NOMO-1 treated with dmso at 0.1 percent for 144 hours (cell line): ENCODE results near the gene NUDT6.
"Not testable (repeated sequence)": the region's sequence is repeated elsewhere in the genome, so short reads cannot be mapped to it uniquely, and the experiment has no call there.

Experiments used
- DNase-seq: peaks from one replicate; lab custom pipeline; 2025; ENCODE audit not compliant: unreplicated experiment; lab: John Stamatoyannopoulos, UW

The NUDT6 gene

DNA sequence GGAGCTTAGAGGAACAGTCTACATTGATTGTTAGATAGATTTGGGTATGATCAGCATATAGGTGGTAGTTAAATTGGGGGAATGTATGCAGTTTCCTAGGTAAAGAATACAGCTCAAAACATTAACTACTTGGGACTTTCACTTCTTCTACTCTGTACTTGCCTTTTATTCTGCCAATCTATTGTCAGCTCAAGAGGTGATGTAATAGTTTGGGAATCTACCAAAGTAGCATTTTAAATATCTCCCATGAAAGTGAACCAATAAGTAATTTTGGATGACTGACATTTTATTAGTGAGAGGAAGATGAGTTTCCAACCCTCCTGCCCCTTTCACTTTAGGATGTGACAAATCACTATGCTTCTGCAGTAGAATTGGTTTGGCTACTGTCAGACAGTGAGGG is 43.4 kb downstream of the NUDT6 start:
- no peak for DNase-seq

DNA sequence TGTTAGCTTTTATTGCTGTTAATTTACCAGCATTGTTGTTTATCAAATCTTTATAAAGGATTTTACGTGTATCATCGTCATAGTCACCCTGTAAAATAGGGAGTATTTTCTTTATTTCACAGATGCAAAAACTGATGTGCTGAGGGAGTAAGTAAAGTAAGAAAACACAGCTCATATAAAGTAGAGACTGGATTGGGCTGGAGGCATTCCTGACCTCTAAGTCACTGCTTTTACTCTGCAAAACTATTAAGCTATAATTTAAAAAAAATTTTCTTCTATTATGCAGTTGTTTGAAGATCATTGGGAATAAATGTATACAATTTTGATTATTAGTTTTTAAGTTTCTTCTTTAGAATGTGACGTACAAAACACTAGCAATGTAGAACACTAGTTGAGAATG is 45.9 kb downstream of the NUDT6 start:
- DNase-seq = no peak

DNA sequence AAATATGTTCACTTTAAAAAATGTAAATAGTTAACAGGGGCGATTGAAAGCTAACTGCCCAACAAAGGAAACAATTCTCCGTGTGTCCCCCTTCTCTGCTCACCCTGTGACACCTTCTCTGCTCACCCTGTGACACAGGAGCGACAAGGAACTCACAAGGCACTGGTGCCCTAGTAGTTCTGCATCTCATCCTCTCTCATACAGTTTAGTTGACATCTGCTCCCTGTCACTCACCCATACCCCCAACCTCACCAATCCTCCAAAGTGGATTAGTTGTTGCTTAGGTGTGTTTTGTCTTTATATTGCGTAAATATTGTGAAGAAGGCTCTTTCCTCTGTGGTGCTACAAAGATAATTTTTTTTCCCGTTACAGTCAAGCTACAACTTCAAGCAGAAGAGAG is 46.4 kb downstream of the NUDT6 start:
- no peak for DNase-seq

DNA sequence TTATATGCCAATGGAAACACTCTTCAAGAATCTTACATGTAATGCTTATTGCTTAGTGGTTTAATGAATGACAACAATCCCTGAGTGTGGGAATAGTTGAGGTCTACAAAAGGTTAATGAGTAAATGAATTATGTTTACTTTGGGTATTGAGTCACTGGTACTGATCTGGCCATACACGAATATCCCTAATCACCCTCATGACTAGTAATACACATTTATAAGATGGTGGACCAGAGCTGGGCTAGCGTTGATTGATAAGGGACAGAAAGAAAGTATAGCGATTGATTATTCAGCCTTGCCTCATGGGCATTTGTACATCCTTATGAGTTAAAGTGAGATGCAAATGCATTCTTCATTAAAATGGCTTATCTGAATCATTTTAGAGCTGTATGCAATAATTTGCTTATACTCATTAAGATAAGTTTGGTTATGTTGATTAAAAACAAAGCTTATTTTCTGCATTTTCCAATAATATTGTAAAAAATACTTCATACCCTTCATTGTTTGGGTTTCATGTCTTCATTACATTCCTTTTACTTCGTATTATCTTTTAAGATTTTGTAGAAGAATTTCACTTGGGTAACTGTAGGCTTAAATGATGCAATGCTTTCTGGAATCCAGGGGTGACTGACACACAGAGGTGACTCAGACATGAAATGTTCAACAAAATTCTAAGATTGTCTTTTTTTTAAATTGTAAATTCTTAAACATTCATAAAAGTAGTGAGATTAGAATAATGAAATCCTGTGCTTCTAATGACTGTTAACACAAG is 48.4 kb downstream of the NUDT6 start:
- DNase-seq = no peak

DNA sequence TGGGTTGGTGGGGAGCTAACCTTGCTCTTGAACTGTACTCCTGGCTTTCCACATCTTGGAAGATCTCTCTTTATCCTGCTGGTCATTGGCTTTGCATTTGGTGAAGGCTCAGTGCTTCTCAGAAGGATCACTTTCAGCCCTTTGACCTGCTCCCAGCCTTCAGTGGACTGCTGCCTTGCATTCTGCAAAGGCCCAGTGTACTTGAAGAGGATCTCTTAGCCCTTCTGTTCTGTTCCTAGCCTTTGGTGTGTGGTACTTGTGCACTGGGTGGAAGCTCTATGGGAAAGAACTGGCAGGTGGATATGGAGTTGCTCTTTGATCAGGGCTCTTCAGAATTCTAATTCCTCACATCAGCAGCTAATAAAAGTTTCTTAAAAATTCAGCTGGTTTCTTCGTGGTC is 49.3 kb downstream of the NUDT6 start:
- no peak for DNase-seq

DNA sequence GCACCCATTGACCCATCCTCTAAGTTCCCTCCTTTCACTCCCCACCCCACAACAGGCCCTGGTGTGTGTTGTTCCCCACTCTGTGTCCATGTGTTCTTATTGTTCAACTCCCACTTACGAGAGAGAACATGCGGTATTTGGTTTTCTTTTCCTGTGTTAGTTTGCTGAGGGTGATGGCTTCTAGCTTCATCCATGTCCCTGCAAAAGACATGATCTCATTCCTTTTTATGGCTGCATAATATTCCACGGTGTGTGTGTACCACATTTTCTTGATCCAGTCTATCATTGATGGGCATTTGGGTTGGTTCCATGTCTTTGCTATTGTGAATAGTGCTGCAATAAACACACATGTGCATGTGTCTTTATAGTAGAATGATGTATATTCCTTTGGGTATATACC is 54.2 kb downstream of the NUDT6 start:
- not testable (repeated sequence) for DNase-seq

DNA sequence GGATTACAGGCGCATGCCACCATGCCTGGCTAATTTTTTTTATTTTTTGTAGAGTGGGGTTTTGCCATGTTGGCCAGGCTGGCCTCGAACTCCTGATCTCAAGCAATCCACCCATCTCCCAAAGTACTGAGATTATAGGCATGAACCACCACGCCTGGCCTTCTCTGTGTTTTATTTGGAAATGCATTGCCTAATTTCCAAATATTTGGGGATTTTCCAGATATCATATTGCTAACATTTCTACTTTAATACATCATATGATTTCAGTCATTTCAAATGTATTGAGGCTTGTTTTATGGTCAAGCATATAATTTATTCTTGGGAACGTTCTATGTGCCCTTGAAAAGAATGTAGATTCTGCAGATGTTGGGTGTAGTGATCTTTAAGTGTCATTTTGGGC is 57.0 kb downstream of the NUDT6 start:
- DNase-seq = no peak

DNA sequence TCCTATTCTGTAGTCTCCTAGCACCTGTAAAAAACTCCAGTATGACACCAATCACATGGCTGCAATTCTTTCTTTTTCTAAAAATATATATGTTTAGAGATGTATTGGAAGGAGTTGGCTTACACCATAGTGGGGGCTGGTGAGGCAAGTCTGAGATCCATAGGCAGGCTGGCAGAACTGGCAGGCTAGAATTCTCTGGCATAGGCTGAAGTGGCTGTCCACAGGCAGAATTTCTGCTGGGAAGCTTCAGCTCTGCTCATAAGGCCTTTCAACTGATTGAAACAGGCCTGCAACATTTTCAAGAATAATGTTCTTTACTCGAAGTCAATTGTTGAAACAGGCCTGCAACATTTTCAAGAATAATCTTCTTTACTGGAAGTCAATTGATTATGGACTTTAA is 58.8 kb downstream of the NUDT6 start:
- DNase-seq = no peak

DNA sequence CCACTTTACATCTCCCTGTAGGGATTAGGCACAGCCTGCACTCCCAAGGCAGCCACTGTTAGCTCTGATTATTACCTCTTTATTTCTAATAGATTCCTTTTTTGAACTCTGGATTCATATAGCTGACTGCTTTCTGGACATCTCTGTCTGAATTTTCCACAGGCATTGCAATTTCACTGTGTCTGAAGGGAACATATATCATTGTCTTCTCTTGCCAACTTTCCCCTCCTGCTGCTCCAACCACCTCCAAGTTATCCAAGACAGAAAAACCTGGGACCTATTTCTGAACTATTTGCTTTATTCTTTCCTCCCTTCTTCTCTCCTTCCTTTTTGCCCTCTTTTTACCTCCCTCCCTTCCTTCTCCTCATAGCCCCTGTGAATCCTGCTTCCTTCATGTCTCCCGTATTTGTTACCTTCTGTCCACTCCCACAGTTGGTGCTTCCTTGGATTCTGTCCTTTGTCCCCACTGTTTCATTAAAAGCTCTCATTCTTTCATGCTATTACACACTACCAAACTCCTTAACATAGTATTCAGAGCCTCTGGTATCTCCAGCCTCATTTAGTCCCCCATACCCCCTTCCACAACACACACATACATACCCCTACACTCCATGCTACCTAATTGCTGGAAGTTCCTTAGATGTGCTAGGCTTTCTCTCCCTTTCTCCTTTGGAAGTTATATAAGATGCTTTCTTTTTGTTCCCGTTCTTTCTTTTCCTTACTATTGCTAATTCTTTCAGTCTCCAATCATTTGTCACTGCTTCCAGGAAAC is 61.0 kb downstream of the NUDT6 start:
- no peak for DNase-seq

DNA sequence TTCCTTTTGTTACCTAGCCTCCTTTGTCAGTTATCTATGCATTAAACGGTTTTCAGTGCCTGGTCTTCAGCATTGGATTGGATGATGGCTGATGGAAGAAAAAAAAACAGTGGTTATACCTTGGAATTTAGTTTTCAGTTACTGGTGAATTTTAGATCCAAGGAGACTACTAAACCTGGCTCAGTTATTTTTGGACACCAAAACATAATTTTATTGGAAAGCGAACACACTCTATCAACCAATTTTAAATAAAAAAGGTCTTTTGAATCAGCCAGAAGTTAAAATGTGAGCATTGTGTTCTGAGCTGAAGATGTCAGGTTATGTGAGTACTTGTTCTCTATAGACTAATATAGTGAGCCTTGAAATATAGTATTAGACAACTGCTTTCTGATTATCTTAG is 63.7 kb downstream of the NUDT6 start:
- no peak for DNase-seq

DNA sequence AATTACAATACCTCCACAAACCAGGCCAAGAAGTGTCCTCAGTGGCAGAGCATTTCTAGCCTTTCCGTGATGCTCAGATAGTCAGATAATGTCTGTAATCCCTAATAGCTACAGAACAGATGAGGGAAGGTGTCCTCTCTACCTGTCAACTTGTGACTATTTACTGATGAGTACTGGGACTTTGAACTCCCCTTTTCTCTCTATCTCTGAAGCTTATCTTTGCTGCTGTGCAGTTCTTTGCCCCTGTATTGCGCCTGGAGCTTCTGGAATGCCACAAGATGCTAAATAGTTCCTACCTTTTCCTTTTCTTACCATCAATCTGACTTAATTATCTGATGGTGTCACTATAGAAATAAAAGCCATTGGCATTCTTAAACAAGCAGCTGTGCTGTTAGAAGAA is 65.2 kb downstream of the NUDT6 start:
- no peak for DNase-seq

DNA sequence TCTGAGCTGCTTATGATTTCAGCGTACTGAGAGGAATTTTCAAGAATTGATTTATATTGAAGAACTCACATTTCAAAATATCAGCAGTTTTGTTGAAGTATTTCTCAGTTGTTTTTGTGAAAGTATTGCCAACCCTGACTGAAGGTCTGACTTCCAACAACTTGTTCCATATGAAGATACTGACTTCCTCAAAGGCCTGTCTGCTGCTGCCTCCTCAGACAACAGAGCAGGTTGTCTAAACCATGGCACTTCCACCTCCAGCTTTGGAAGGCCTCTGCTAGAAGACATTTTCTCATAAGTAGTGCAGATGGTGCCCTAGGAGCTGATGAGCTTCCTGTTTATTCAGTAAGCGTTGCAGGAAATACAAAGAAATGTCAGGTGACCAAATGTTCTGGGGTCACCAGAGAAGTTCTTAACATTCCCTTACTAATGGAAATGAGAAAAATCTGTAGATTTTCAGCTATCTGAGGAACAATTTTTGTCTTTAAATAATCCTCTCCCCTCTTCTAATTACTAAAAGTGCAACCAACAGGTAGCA is 67.0 kb downstream of the NUDT6 start:
- no peak for DNase-seq

DNA sequence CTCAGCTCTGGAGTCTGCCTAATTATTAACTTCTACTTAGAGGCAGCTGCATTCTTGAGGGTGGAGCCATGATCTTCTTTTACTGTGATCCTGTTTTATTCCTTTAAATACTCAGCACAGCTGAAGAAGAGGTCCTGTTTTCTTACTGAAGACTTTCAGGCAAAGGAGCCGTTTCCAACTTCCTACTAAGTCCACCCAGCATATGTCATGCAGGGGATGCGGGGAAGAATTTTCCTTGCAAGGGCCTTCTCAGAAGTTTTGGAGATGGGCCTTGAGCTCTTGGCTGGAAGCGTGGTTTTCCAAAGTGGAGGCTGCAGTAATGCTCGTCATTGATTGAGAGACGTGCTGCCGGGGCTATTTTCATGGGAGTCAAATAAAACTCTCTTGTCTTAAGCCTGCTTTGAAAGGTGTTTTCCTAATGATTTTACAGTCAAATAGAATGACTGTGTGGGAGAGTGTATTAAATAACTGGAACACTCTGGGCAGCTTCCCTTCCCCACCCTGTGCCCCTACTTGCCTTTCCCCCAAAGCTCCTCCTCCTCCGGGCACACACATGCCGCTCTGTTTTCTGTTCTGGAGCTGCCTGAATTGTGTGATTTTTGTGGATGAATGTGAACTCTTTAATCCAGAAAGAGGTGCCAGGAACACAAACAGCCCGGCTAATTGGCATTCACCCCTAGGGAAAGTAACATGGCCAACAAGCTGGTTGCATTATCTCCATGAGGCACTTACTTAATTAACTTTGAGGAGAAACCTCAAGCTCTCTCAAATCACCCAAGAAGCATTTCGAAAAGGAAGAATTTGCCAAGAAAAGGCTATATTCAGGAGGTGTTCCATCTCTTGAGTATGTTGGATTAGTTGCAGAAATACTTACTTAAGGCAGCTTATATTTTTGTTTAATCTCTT is 67.7 kb downstream of the NUDT6 start:
- DNase-seq = no peak

DNA sequence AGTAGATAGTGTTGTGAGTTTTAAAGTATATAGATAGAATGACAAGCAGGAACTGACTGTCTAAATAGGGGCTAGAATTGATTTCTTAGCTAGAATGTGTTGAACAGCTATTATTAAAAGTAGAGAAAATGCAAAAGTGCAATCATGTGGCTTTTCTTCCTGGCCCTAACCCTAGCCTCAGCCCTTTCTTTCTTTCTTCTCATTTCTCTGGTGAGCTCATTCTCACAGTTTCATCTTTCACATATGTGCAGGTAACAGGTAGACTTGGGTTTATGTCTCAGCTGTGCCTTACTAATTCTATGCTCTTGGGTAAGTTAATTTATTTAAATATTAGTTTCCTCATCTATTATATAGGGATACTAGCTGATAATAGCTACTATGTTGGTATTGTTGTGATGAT is 70.8 kb downstream of the NUDT6 start:
- DNase-seq = no peak

DNA sequence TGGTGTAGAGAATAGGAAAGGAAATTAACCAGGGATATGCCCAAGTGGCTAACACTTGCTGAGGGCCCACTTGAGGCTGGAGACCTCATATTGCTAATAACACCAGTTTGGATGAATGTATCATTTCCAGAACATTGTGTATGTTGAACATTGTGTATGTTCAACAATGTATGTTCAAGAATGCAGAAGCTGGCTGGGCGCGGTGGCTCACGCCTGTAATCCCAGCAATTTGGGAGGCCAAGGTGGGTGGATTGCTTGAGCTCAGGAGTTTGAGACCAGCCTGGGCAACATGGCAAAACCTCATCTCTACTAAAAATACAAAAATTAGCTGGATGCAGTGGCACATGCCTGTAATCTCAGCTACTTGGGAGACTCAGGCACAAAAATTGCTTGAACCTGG is 72.6 kb downstream of the NUDT6 start:
- DNase-seq = not testable (repeated sequence)

DNA sequence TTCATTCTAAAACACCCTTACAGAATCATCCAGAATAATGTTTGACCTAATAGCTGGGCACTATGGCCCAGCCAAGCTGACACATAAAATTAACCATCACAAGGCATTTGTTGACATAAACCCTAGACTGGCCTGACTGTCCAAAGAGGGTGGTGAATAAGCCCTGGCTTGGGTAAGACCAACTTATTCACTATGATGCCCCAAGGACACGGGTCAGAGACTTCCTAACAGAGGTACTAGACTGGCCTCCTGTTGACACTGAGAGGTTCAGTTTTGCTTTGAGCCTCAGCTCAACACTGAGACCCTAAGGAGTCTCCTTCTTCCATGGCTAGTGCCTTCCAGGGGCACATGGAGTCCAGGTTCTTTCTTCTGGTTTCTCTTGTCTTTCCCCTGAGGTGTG is 74.5 kb downstream of the NUDT6 start:
- DNase-seq = no peak

DNA sequence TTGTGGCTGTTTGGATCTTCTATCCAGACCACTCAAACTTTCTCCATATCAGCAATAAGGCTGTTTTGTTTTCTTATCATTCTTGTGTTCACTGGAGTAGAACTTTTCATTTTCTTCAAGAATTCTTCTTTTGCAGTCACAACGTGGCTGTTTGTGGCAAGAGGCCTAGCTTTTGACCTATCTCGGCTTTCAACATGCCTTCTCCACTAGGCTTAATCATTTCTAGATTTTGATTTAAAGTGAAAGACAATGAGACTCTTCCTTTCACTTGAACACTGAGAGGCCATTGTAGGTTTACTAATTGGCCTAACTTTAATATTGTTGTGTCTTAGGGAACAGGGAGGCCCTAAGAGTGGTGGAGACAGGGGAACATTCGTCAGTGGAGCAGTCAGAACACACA is 76.6 kb downstream of the NUDT6 start:
- no peak for DNase-seq

DNA sequence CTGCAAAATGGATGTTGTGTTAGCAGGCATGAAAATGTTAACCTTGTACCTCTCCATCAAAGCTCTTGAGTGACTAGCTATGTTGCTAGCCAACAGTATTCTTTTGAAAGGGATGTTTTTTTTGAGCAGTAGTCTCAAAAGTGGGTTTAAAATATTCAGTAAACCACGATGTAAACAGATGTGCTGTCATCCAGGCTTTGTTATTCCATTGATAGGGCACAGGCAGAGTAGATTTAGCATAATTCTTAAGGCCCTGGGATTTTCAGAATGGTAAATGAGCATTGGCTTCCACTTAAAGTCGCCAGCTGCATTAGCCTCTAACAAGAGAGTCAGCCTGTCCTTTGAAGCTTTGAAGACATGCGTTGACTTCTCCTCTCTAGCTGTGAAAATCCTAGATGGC is 77.3 kb downstream of the NUDT6 start:
- no peak for DNase-seq

DNA sequence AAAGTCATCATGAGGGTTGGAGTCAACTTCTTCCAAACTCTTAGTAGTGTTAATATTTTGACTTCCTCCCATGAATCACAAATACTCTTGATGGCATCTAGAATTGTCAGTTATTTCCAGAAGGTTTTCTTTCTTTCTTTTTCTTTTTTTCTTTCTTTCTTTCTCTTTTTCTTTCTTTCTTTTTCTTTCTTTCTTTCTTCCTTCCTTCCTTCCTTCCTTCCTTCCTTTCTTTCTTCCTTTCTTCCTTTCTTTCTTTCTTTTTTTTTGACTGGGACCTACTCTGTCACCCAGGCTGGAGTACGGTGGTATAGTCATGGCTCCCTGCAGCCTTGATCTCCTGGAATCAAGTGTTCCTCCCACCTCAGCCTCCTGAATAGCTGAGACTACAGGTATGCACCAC is 78.0 kb downstream of the NUDT6 start:
- not testable (repeated sequence) for DNase-seq

DNA sequence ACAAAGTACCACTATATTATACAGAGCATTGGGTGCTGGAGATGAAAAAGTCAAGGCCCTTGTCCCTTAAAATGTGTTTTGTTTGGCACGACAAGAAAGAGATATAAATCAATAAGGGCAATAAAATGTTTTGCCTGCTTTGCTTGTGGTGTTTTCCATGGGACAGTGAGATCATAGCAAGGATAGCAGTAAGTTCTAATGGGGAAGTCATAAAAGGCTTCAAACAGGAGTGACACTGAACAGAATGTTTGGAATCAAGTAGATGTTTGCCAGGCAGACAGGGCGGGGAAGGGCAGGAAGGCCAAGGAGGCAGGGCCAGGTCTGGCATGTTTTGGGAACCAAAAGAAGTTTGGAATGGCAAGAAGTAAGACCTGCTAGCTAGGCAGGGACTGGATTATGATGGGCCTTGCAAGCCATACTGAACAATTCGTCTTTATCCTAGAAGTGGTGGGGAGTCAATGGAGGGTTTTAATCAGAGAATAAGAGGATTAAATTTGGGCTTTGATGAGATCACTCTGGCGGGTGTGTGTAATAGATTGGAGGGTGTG is 79.3 kb downstream of the NUDT6 start:
- DNase-seq = no peak
